Breast epithelium (tissue), 3 donors: ENCODE data around the gene ANKRD11.

Experiments used
- CTCF ChIP-seq, 3 donors: fragments of 450-650 bp; IDR thresholded peaks; one replicate each; pipeline ENCODE4 v1.5.1; 2016 to 2017; ENCODE audit warnings: antibody characterized with exemption in 3 of 3, mild to moderate bottlenecking in 3 of 3, moderate library complexity in 3 of 3
- POLR2A ChIP-seq: fragments of 450-650 bp; IDR thresholded peaks from one replicate; pipeline ENCODE4 v1.6.1; 2016; ENCODE audit warnings: antibody characterized with exemption, mild to moderate bottlenecking, moderate library complexity
- POLR2AphosphoS5 ChIP-seq, 3 donors: sonication (generic); formaldehyde crosslinking; IDR thresholded peaks; one replicate each; pipeline ENCODE4 v1.6.1; 2017; ENCODE audit warnings: antibody characterized with exemption in 3 of 3

- TF ChIP-seq CTCF (IDR thresholded peaks at IDR 0.05) (no peak), POLR2A (no peak), POLR2AphosphoS5 (IDR thresholded peaks at IDR 0.05) (no peak)
Measured at GRCh38 chr16:89332243-89332901, 158.0 kb downstream of the ANKRD11 start.
